ENCODE data around the gene ZBTB49. TPM values are rescaled to one million over a fixed set of nuclear protein-coding genes. Genes with fewer than 3 reads are reported as not detected.

Gene ZBTB49
- total and polyA plus RNA-seq, 2 of the 13 experiments (the other 11 are each of a cell fraction or from before 2014, with no cell fraction given) = 3.3 to 4.3 TPM

GRCh38 chr4:4321951-4322688 is 32.1 kb downstream of the ZBTB49 start:
- H3K9me3 ChIP-seq (ENCODE audit: low read length) = no peaks in the 10 kb centered on the region
- no peak overlapping the region for H3K9ac ChIP-seq (ENCODE audit: insufficient read depth, low read depth, low read length)
- CTCF ChIA-PET (ENCODE audit: low intra/inter-chr PET ratio, low total read pairs) = no interaction called here
- peaks cover 11 to 21% of the 10 kb centered on the region in 2 experiments; a peak in 4 of 5 replicates for H3K36me3 ChIP-seq (replicated peaks in 1 of 2; ENCODE audit: control insufficient read depth in 1 of 2, insufficient read depth in 2 of 2, low read length in 2 of 2)
- H2AFZ ChIP-seq (ENCODE audit: low read length) = no peak overlapping the region
- POLR2A ChIA-PET = no interaction called here
- in situ Hi-C loops (cut with HindIII; ENCODE audit: extremely low pct_ligation_motif_present, low pct_unique_long_range_greater_than_20kb) (no loop called here), intact Hi-C loops (cut with micrococcal nuclease; ENCODE audit: unreplicated experiment) (no loop called here)
- ATAC-seq = no peak
- no TSS peak for BruUV-seq (replicated peaks)
- no peak for FAIRE-seq
- no peak overlapping the region for H3K4me3 ChIP-seq (replicated peaks in 1 of 3; ENCODE audit: insufficient read depth in 1 of 3, low read depth in 2 of 3, low read length in 3 of 3)
- no peaks in the 10 kb centered on the region for H3K79me2 ChIP-seq (ENCODE audit: insufficient read depth, low read length)
- WGBS (ENCODE audit: low lambda C conversion rate) = 91% methylated on average over 18 of the region's 18 CpGs
- 0 out of 2 replicates have a peak, but pooled peaks have one; percentile 14 for TF ChIP-seq ZNF263 (CRISPR knock-in tag; IDR thresholded peaks at IDR 0.05)
- TF ChIP-seq GMEB2 (CRISPR knock-in tag; IDR thresholded peaks at IDR 0.05; ENCODE audit: low read depth) = no peak
- TF ChIP-seq NFYB (CRISPR knock-in tag; IDR thresholded peaks at IDR 0.05) = no peak
- no peak for TF ChIP-seq HNF1B (CRISPR knock-in tag; IDR thresholded peaks at IDR 0.05)
- TF ChIP-seq JUNB (CRISPR knock-in tag; IDR thresholded peaks at IDR 0.05; ENCODE audit: borderline replicate concordance) = no peak
- no peaks in the 10 kb centered on the region for H4K20me1 ChIP-seq (ENCODE audit: insufficient read depth, low read length)
- no peaks in the 10 kb centered on the region for H3K27me3 ChIP-seq (ENCODE audit: control insufficient read depth in 1 of 2, insufficient read depth in 2 of 2, low read length in 2 of 2)
- H3K27ac ChIP-seq (ENCODE audit: extremely low read length, insufficient read depth, low read length) = no peak overlapping the region
- no peak overlapping the region for H3K4me2 ChIP-seq (ENCODE audit: low read depth, low read length)
- H3K4me1 ChIP-seq (ENCODE audit: insufficient read depth, low read length) = peaks cover 25% of the 10 kb centered on the region
- no peak for DNase-seq (ENCODE audit: low spot score)
